ENCODE results near the gene CCDC88C.
A peak's percentile ranks its signal among the peaks of the same experiment; 100 is the strongest.
"Not testable (repeated sequence)": the region's sequence is repeated elsewhere in the genome, so short reads cannot be mapped to it uniquely, and the experiment has no call there.

The CCDC88C gene

DNA sequence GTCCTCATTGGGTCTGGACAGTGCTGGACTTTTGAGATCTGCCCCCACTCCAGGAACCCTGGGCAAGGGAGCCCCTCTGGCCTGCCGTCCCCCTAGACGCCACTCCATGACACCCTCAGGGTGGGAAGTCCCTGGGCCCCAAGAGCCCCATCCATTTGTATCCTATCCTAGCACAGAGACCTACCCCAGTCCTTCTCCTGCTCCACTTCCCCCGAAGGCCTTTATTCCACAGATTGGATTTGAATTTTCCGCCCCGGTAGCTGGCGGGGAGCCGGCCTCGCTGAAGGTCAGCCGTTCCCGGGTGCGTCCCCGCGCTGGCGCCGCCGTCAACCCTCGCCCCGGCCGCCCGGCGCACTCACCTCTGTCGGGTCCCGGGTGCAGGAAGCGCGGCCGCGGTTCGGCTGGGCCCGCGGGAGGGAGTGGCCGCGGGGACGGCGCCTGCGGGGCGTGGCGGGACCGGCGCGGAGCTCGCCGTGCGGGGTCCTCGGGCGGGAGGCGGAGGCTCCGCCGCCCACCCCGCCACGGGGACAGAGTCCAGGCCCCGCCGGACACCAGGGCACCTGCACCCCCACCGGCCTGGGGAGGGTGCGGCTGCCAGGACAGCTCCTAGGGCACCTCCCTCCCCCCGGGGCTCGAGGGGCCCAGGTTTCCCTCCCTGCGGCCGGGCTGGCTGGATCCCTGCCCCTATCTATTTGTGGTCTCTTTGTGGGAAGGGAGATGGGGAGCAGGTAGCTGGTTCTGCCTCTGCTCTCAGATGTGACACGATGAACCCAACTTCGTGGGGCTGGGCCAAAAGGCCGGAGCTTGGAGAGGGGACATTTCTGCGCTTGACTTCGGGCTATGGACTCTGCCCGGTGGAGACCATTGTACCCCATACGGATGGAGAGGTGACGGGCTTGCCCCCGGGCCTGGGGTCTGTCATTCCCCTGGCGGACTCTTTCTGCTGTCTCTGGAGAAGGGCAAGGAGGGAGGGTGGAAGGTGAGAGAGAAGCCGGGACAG, 153.2 kb downstream of the CCDC88C start:
- no peak for DNase-seq

- DNase-seq, result no peak
These were observed 154.3 kb downstream of the CCDC88C start for GRCh38 chr14:91263329-91263728.

GRCh38 chr14:91261986-91262549, 155.6 kb downstream of the CCDC88C start:
- DNase-seq, result no peak

- no peak for DNase-seq
These were observed 156.5 kb downstream of the CCDC88C start for GRCh38 chr14:91261115-91261514.

DNA sequence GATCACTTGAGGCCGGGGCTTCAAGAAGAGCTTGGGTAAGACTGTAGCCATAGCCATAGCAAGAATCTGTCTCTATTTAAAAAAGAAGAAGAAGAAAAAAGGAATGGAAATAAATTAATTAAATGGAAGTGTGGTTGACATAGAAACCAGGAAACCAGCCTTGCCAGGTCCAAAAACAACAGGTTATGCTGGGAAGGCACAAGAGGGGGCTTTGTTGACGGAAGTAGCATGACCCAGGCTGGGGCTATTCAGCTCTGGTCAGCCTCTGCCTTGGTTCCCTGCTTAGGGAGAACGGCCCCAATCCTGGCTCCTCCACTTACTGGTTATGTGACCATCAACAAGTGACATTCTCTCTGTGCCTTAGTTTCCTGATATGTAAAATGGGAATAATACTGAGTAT, 158.7 kb downstream of the CCDC88C start:
- no peak for DNase-seq

GRCh38 chr14:91258011-91258618, 159.5 kb downstream of the CCDC88C start:
- no peak for DNase-seq

GRCh38 chr14:91257328-91258010, 160.2 kb downstream of the CCDC88C start:
- no peak for DNase-seq

DNA sequence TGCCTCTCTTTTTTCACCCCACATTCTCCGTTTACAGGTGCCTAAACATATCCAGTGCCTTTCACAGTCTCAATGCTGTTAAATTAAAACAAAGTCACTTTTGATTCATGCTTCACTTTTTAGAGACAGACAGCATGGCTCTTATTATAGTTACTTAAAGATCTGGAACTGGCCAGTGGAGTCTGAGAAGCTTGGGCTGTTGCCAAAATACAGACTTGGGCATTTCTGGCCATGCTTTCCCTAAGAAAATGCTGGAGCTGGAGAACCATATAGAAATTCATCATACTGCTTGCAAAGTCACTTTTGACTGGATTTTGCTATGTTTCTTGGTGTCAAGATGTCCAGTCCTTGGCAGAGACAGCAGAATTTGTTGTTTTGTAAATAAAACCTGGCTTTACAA, 161.0 kb downstream of the CCDC88C start:
- no peak for DNase-seq

- DNase-seq, result no peak
These were observed 162.5 kb downstream of the CCDC88C start for GRCh38 chr14:91255026-91255695.

DNA sequence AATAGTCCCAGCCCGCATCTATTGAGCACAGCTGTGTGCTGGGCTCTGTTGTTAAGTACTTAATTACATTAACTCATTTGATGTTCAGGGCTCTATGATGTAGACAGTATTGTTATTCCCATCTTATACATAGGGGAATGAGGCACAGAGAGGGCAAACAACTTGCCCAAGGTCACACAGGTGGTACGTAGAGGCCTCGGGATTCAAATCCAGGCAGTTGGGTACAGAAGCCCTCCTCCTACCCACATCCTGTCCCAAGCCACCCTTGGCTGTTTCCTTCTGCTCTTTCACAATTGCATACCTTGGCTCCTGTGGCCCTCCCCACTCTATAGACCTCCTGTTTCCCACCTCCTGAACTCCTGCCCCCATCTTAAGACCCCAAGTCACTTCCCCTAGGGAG, 163.2 kb downstream of the CCDC88C start:
- DNase-seq, result no peak

GRCh38 chr14:91253795-91254323, 163.8 kb downstream of the CCDC88C start:
- no peak for DNase-seq

- DNase-seq, result no peak
These were observed 164.5 kb downstream of the CCDC88C start for GRCh38 chr14:91252871-91253794.

GRCh38 chr14:91250912-91251311, 166.7 kb downstream of the CCDC88C start:
- no peak for DNase-seq

DNA sequence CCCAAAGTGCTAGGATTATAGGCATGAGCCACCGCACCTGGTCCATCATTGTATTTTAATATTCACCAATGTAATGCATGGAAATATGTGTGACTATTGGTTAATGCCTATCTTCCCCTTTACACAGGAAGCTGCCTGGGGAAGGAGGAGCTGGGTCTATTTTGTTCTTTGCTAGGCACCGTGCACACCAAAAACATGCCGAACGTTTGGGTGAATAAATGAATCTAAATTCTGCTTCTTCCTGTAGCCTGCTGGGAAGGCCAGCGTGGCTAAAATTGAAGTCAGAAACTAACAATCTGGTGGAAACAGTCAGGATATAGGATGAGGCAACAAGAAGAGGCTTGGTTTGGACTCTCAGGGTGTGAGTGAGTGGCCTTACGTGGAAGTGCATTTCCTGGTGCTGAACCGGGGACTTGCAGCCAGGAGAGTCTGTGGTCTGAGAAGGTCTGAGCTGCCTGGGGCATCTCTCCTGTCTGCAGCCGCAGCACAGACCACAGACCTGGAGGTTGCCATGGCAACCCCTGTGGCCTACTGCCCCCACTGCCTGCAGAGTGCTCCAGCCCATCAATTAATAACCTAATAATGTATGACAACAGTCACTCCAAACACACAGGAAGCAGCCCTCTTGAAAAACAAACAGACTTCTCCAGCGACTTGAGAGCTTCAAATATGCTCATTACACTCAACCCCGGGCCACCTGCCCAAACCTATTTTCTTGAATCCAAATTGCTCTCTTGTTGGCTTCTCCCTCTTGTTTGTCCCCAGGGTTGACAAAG, 167.6 kb downstream of the CCDC88C start:
- no peak for DNase-seq

- DNase-seq, result no peak
These were observed 171.4 kb downstream of the CCDC88C start for GRCh38 chr14:91246051-91246852.

DNA sequence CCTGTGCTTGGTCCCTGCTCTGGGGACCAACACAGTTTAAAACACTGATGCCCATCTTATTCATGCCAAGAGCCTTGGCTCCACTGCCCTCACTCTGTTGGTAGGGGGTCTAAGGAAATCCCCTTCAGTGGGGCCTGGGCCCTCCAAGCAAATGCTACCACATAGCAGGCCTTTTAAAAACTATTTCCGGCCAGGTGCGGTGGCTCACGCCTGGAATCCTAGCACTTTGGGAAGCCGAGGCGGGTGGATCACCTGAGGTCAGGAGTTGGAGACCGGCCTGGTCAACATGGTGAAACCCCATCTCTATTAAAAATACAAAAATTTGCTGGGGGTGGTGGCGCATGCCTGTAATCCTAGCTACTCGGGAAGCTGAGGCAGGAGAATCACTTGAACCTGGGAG, 172.0 kb downstream of the CCDC88C start:
- DNase-seq, result not testable (repeated sequence)

- no peak for DNase-seq
These were observed 172.6 kb downstream of the CCDC88C start for GRCh38 chr14:91245029-91245428.

DNA sequence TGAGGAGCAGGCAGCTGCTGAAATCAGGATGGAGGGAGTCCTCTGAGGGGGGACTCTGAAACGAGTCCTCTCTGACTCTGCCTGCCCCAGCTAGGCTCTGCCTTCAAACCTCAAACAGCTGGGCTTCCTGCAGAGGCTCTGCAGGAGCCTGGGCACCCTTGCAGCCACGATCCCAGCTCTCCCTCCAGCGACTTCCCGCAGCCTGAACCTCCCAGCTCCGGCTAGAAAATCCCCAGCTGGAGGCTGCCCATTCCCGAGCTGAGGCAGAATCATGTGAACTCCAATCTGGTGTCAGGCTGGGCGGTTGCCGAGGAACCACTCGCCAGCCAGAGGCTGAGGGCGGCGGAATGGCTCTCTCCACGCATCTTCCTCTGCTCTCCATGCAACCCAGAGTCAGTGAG, 173.1 kb downstream of the CCDC88C start, which contains the start of gene GPR68:
Gene GPR68 (minus strand): TSS at position 204 of the 401 bp plus-strand sequence. CDS start 9,654 bp downstream, outside the sequence.
- DNase-seq, result peak; percentile 19 to 20

- no peak for DNase-seq
These were observed 174.5 kb downstream of the CCDC88C start for GRCh38 chr14:91243074-91243471.
